Retina (tissue), 1 donor: ENCODE results near the gene PRKN.

Experiments
- DNase-seq: peaks from one replicate; pipeline ENCODE4 v3.0.0-alpha.2; 2016

PRKN gene

GRCh38 chr6:162671580-162672165 lies 55.9 kb downstream of the PRKN start:
- DNase-seq = no peak

GRCh38 chr6:162670345-162670744 lies 57.2 kb downstream of the PRKN start:
- DNase-seq = no peak

- no peak for DNase-seq
These were observed 61.3 kb downstream of the PRKN start for GRCh38 chr6:162666246-162666645.

- DNase-seq = no peak
These were observed 73.8 kb downstream of the PRKN start for GRCh38 chr6:162653808-162654207.

- no peak for DNase-seq
These were observed 76.1 kb downstream of the PRKN start for GRCh38 chr6:162651505-162651904.

GRCh38 chr6:162649271-162649670 lies 78.3 kb downstream of the PRKN start:
- DNase-seq = no peak

GRCh38 chr6:162644153-162644552 lies 83.4 kb downstream of the PRKN start:
- DNase-seq = no peak

- DNase-seq = no peak
These were observed 86.8 kb downstream of the PRKN start for GRCh38 chr6:162640756-162641155.

GRCh38 chr6:162639951-162640350 lies 87.6 kb downstream of the PRKN start:
- DNase-seq = no peak

- DNase-seq = no peak
These were observed 88.5 kb downstream of the PRKN start for GRCh38 chr6:162638931-162639574.

- no peak for DNase-seq
These were observed 90.2 kb downstream of the PRKN start for GRCh38 chr6:162637317-162637716.

GRCh38 chr6:162636167-162636566 lies 91.4 kb downstream of the PRKN start:
- DNase-seq = no peak

GRCh38 chr6:162631546-162631945 lies 96.0 kb downstream of the PRKN start:
- no peak for DNase-seq

- no peak for DNase-seq
These were observed 97.5 kb downstream of the PRKN start for GRCh38 chr6:162630069-162630468.

- DNase-seq = no peak
These were observed 99.7 kb downstream of the PRKN start for GRCh38 chr6:162627825-162628224.

GRCh38 chr6:162627362-162627761 lies 100.2 kb downstream of the PRKN start:
- no peak for DNase-seq

GRCh38 chr6:162626869-162627268 lies 100.7 kb downstream of the PRKN start:
- no peak for DNase-seq

- DNase-seq = no peak
These were observed 101.6 kb downstream of the PRKN start for GRCh38 chr6:162625846-162626540.

- no peak for DNase-seq
These were observed 105.0 kb downstream of the PRKN start for GRCh38 chr6:162622572-162622971.

GRCh38 chr6:162621246-162621645 lies 106.3 kb downstream of the PRKN start:
- DNase-seq = no peak

- no peak for DNase-seq
These were observed 107.5 kb downstream of the PRKN start for GRCh38 chr6:162620073-162620472.

GRCh38 chr6:162618448-162619002 lies 109.0 kb downstream of the PRKN start:
- DNase-seq = no peak

GRCh38 chr6:162615016-162615705 lies 112.4 kb downstream of the PRKN start:
- DNase-seq = no peak
